CD4-positive, alpha-beta T cell (primary cell): ENCODE data around the gene CAAP1. TPM values are rescaled to one million over a fixed set of nuclear protein-coding genes. Genes with fewer than 3 reads are reported as not detected.
"Not testable (repeated sequence)": the region's sequence is repeated elsewhere in the genome, so short reads cannot be mapped to it uniquely, and the experiment has no call there.

Source experiments
- ATAC-seq: fragments of 200-7000 bp; cut with Tn5 transposase; one replicate; pipeline ENCODE4 v1.10.0; 2022; ENCODE audit warnings: mild to moderate bottlenecking; ENCODE audit not compliant: poor library complexity
- CTCF ChIA-PET: fragments of 350-600 bp; sonication (Branson Sonifier 250); formaldehyde crosslinking; loops from one replicate; lab custom pipeline; 2021; ENCODE audit warnings: antibody characterized with exemption, inconsistent platforms; lab: Charles Lee
- POLR2A ChIA-PET: fragments of 350-600 bp; sonication (Branson Sonifier 250); formaldehyde crosslinking; loops from one replicate; lab custom pipeline; 2021; ENCODE audit warnings: antibody characterized with exemption, inconsistent platforms; lab: Charles Lee
- DNase-seq, 14 experiments: peaks; one replicate each; pipeline ENCODE4 v3.0.0-alpha.2; 2013 to 2020; ENCODE audit warnings: mixed read lengths in 2 of 14
- H3K27ac ChIP-seq, 2 donors: one replicate each; pipeline versions ENCODE4 v1.5.1 to v1.7.0; 2013; ENCODE audit warnings: low read length in 2 of 2, low read depth in 1 of 2, mild to moderate bottlenecking in 1 of 2
- H3K27me3 ChIP-seq, 2 experiments: 1 replicate in 1 of 2; 2 replicates in 1 of 2; pipeline versions ENCODE4 v1.6.1 to v1.7.0; 2013; ENCODE audit warnings: low read length in 2 of 2, control low read depth in 1 of 2, mild to moderate bottlenecking in 1 of 2, moderate library complexity in 1 of 2; ENCODE audit not compliant: insufficient read depth in 2 of 2, control insufficient read depth in 1 of 2
- H3K36me3 ChIP-seq: one replicate; pipeline ENCODE4 v1.6.1; 2013; ENCODE audit warnings: low read length, control low read depth; ENCODE audit not compliant: insufficient read depth
- H3K4me1 ChIP-seq: one replicate; pipeline ENCODE4 v1.6.1; 2013; ENCODE audit warnings: low read length, control low read depth; ENCODE audit not compliant: insufficient read depth
- H3K4me3 ChIP-seq: one replicate; pipeline ENCODE4 v1.5.1; 2013; ENCODE audit warnings: mild to moderate bottlenecking, low read length, moderate library complexity
- H3K9me3 ChIP-seq, 2 experiments: 1 replicate in 1 of 2; 2 replicates in 1 of 2; pipeline versions ENCODE4 v1.6.1 to v1.7.0; 2013; ENCODE audit warnings: low read length in 2 of 2, mild to moderate bottlenecking in 2 of 2, control low read depth in 1 of 2, moderate library complexity in 1 of 2; ENCODE audit not compliant: control insufficient read depth in 1 of 2, insufficient read depth in 1 of 2
- H3K27ac Mint-ChIP-seq: one replicate; pipeline ENCODE4 v1.8.0; 2020; ENCODE audit warnings: mixed read lengths
- H3K27me3 Mint-ChIP-seq: one replicate; pipeline ENCODE4 v1.8.0; 2021; ENCODE audit warnings: mixed read lengths
- H3K36me3 Mint-ChIP-seq: one replicate; pipeline ENCODE4 v1.8.0; 2021; ENCODE audit warnings: low read depth, mixed read lengths
- H3K4me1 Mint-ChIP-seq: one replicate; pipeline ENCODE4 v1.8.0; 2021; ENCODE audit warnings: low read depth, mixed read lengths
- H3K4me3 Mint-ChIP-seq: one replicate; pipeline ENCODE4 v1.8.0; 2020; ENCODE audit warnings: mild to moderate bottlenecking, mixed read lengths
- H3K9me3 Mint-ChIP-seq: one replicate; pipeline ENCODE4 v1.8.0; 2020; ENCODE audit warnings: mixed read lengths
- CTCF ChIP-seq: fragments of 200-600 bp; IDR thresholded peaks from one replicate; pipeline ENCODE4 v1.8.0; 2022; ENCODE audit warnings: antibody characterized with exemption, mild to moderate bottlenecking
- intact Hi-C, 2 experiments: fragments of 100-400 bp; cut with DNase I in 1 of 2; cut with micrococcal nuclease in 1 of 2; formaldehyde crosslinking; loops; one replicate each; pipeline versions ENCODE4 v1.15.1 to v1.9.0; 2023 to 2025; cut with DNase I, micrococcal nuclease
- total RNA-seq, 174 experiments: library from RNA in 2 of 174; stranded (reverse) in 2 of 174; gene quantifications; one replicate each; pipeline ENCODE4 v1.2.3 and lab custom pipeline; 2021 to 2026

Gene CAAP1
- total RNA-seq, 2 experiments from 2014 or later, result 11.4 to 12.8 TPM

- ATAC-seq (no peak), DNase-seq (no peak)
- Mint-ChIP-seq H3K36me3 (peaks cover 97% of the 10 kb centered on the region), H3K9me3 (peaks cover 6% of the 10 kb centered on the region), H3K4me1 (no peaks in the 10 kb centered on the region), H3K27me3 (no peaks in the 10 kb centered on the region), H3K4me3 (no peak overlapping the region), H3K27ac (no peak overlapping the region)
- Histone ChIP-seq H3K36me3 (peaks cover 47% of the 10 kb centered on the region), H3K9me3 (peaks cover 7 to 13% of the 10 kb centered on the region in 2 experiments), H3K27me3 (no peaks in the 10 kb centered on the region), H3K27ac (no peak overlapping the region), H3K4me1 (no peaks in the 10 kb centered on the region), H3K4me3 (no peak overlapping the region)
- intact Hi-C loops, result no loop called here
- ChIA-PET CTCF (no interaction called here), POLR2A (no interaction called here)
- TF ChIP-seq CTCF, result no peak
These were observed 10.4 kb downstream of the CAAP1 start for GRCh38 chr9:26882154-26882553.

GRCh38 chr9:26880262-26880661, 12.3 kb downstream of the CAAP1 start:
- no peaks in the 10 kb centered on the region for H3K4me1 ChIP-seq
- ATAC-seq (no peak), DNase-seq (no peak)
- H3K27me3 ChIP-seq, result no peaks in the 10 kb centered on the region
- Mint-ChIP-seq H3K4me1 (no peaks in the 10 kb centered on the region), H3K9me3 (peaks cover 6% of the 10 kb centered on the region), H3K4me3 (no peak overlapping the region), H3K27ac (no peak overlapping the region), H3K27me3 (no peaks in the 10 kb centered on the region), H3K36me3 (peaks cover 90% of the 10 kb centered on the region)
- H3K36me3 ChIP-seq, result peaks cover 41% of the 10 kb centered on the region
- intact Hi-C loops, result no loop called here
- CTCF ChIA-PET, result no interaction called here
- H3K4me3 ChIP-seq, result no peak overlapping the region
- POLR2A ChIA-PET, result no interaction called here
- no peak for TF ChIP-seq CTCF
- peaks cover 7 to 13% of the 10 kb centered on the region in 2 experiments for H3K9me3 ChIP-seq
- H3K27ac ChIP-seq, result no peak overlapping the region

- H3K27me3 Mint-ChIP-seq, H3K27ac Mint-ChIP-seq, H3K4me3 Mint-ChIP-seq, H3K36me3 ChIP-seq, H3K9me3 Mint-ChIP-seq, CTCF ChIA-PET, H3K27me3 ChIP-seq, H3K4me1 ChIP-seq, H3K4me1 Mint-ChIP-seq, ATAC-seq, H3K9me3 ChIP-seq, DNase-seq, H3K27ac ChIP-seq, POLR2A ChIA-PET, intact Hi-C loops, H3K4me3 ChIP-seq: not testable (repeated sequence)
- H3K36me3 Mint-ChIP-seq, result peaks cover 59% of the 10 kb centered on the region
These were observed 17.4 kb downstream of the CAAP1 start for GRCh38 chr9:26875155-26875554.

- ATAC-seq, result no peak
- no peak overlapping the region for H3K27ac ChIP-seq
- ChIA-PET POLR2A (no interaction called here), CTCF (interaction anchor here (0.7 kb wide), 1 partner anchor 103 kb away, joined by 3 read pairs; no protein-coding TSS in a partner anchor)
- H3K36me3 ChIP-seq, result peaks cover 3% of the 10 kb centered on the region
- Mint-ChIP-seq H3K4me3 (no peak overlapping the region), H3K36me3 (peaks cover 38% of the 10 kb centered on the region), H3K27ac (no peak overlapping the region), H3K9me3 (no peaks in the 10 kb centered on the region), H3K27me3 (no peaks in the 10 kb centered on the region), H3K4me1 (peaks cover 6% of the 10 kb centered on the region)
- H3K27me3 ChIP-seq, result no peaks in the 10 kb centered on the region
- H3K9me3 ChIP-seq, result no peaks in the 10 kb centered on the region
- intact Hi-C loops, result no loop called here
- no peak overlapping the region for H3K4me3 ChIP-seq
- DNase-seq, result no peak
- H3K4me1 ChIP-seq, result no peaks in the 10 kb centered on the region
- no peak for TF ChIP-seq CTCF
These were observed 22.3 kb downstream of the CAAP1 start for GRCh38 chr9:26870292-26870691.
